Amniotic stem cell (primary cell): ENCODE measurements around the gene TBC1D3G.
"Not testable (repeated sequence)": the region's sequence is repeated elsewhere in the genome, so short reads cannot be mapped to it uniquely, and the experiment has no call there.

Source experiments
- DNase-seq: peaks from one replicate; lab custom pipeline; 2025; lab: John Stamatoyannopoulos, UW

The TBC1D3G gene

DNA sequence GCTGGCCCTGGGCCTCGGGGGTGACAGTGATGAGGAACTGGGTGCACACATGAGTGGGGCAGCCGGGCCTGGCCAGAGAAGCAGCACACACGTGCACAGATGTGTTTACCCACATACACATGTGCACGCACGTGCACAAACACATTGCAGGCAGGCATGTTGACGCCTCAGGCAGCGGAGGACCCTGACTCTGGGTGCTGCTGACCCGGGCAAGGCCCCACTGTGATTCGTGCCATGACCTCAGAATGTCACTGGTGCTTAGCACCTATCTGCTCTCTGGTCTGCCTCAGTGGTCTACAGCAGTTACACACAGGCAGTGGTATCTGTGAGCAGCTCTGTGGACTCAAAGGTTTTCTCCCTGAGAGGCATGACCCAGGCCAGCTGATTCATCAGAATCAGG, at the start of gene TBC1D3G:
TSS of gene TBC1D3G (plus strand) at position 301 of the 400 bp plus-strand sequence. CDS start 1,528 bp downstream, outside the sequence.
- DNase-seq = not testable (repeated sequence)

DNA sequence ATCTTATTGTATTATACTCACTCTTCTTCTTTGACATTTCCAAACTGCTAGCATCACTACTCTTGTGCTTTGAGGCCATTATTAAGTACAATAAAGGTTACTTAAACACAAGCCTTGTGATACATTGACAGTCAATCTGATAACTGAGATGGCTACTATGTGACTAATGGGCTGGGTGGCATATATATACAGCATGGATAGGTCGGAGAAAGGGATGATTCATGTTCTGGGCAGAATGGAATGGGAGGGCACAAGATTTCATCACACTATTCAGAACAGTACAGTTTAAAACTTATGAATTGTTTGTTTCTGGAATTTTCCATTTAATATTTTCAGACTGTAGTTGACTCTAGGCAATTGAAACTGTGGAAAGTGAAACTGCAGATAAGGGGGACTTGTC, 40.4 kb upstream of the TBC1D3G start:
- DNase-seq = not testable (repeated sequence)

DNA sequence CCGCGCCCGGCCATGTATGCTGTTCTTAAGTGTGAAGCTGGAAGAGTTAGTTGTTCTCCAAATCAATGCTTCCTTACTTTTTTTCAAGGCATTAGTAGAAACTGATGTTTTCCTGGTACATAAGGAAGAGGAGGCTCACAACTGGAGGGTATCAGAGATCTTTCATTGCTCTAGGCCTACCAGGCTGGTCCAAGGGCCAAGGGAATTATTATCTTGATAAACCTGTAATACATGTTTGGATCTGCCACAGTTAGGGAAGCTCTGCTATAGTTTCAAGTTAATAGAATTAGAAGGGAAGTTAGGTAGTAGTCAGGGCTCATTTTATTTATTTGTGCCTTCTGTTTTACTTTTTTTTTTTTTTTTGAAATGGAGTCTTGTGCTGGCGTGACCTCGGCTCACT, 39.5 kb upstream of the TBC1D3G start:
- not testable (repeated sequence) for DNase-seq

DNA sequence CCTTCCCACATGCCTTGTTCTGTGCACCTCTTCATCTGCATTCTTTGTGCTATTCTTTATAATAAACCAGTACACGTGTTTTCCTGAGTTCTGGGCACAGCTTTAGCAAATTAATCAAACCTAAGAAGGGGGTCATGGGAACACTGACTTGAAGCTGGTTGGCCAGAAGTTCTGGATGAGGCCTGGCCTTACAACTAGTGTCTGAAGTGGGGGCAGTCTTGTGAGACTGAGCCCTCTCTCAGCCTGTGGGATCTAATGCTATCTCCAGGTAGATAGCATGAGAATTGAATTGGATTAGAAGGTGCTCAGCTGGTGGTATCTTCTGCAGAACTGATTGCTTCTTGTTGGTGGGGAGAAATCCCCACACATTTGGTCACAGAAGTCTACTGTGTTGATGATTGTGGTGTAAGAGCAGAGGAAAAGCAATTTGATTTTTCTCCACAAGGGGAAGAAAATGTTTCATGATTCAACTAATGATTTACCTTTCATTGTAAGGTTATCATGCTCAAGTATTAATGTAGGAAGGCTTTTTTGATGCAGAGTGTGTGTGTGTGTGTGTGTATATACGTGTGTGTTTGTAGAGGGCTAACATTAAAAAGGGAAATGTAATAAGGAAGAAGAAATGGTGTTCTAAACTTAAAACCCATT, 33.6 kb upstream of the TBC1D3G start:
- not testable (repeated sequence) for DNase-seq

DNA sequence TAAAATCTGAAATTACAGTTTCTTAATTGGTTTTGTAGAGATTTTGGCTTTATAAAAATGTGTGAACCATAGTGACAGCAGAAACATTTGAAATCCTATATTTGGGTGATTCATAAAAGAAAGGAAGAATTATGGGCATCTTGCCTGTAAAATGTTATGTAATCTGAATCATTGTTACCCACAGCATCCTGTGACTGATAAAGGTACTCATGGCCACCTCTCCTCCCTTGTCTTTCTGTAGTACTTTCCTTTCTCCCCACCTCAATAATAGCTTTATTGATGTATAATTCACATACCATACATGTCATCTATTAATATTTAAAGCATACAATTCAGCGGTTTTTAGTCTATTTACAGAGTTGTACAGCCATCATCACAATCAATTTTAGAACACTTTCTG, 28.5 kb upstream of the TBC1D3G start:
- not testable (repeated sequence) for DNase-seq

DNA sequence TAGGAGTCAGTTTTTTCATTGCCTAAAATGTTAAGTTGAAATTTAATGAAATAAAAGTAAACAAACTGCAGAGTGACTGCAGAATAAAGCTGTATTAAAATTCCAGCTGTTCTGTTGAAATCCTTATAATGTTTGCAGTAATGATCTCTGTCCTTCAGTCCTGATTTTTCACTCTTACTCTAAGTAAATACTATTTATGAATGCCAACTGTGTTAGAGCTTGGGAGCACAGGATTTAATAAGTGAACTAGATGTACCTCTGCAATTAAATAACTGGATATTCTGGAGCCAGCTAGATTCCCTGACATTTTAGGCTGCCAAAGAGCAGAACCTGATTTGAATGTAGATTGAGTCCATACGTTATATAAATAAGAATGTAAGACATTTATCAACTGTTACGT, 7.9 kb upstream of the TBC1D3G start:
- DNase-seq = not testable (repeated sequence)

DNA sequence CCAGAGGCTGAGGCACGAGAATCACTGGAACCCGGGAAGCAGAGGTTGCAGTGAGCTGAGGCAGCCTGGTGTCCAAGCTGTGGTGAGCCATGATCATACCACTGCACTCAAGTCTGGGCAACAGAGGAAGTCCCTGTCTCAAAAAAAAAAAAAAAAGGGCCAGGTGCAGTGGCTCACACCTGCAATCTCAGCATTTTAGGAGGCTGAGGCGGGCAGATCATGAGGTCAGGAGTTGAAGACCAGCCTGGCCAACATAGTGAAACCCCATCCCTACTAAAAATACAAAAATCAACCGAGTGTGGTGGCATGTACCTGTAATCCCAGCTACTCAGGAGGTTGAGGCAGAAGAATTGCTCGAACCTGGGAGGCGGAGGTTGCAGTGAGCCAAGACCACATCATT, 38.8 kb downstream of the TBC1D3G start:
- DNase-seq = not testable (repeated sequence)

DNA sequence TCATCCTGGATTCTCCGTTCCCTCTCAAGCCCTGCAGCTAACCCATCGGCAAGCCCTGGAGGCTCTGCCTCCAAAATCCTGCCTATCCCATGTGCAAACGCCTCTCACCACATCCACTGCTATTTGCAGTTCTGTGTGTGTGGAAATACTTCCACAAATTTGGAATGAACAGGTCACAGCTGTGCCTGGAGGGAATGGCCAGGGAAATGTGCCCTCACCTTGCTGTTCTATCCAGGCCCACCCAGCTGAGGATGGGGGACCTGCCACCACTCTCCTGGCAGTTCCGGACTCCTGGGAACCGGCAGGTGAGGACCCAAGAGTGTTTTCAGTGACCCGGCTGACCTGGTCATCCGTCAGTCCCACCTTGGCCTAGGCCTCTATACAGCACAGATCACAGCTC, 52.3 kb downstream of the TBC1D3G start:
- DNase-seq = not testable (repeated sequence)
